Esophagus muscularis mucosa (tissue), 4 donors: ENCODE results near the gene DUSP28.

Source experiments
- CTCF ChIP-seq, 3 experiments: fragments of 200-600 bp in 2 of 3; fragments of 450-650 bp in 1 of 3; sonication (generic) in 2 of 3; IDR thresholded peaks; one replicate each; pipeline ENCODE4 v1.5.1; 2017 to 2019; ENCODE audit warnings: antibody characterized with exemption in 3 of 3, mild to moderate bottlenecking in 2 of 3, moderate library complexity in 1 of 3
- EP300 ChIP-seq: sonication (generic); formaldehyde crosslinking; IDR thresholded peaks from one replicate; pipeline ENCODE4 v1.6.1; 2017; ENCODE audit warnings: antibody characterized with exemption
- POLR2A ChIP-seq: fragments of 450-650 bp; IDR thresholded peaks from one replicate; pipeline ENCODE4 v1.6.1; 2017; ENCODE audit warnings: antibody characterized with exemption, moderate library complexity, mild to moderate bottlenecking, low read depth
- POLR2AphosphoS5 ChIP-seq, 2 donors: sonication (generic); formaldehyde crosslinking; IDR thresholded peaks; one replicate each; pipeline ENCODE4 v1.6.1; 2017; ENCODE audit warnings: antibody characterized with exemption in 2 of 2

- TF ChIP-seq POLR2AphosphoS5 (IDR thresholded peaks at IDR 0.05) = no peak
- TF ChIP-seq POLR2A = no peak
- no peak for TF ChIP-seq CTCF (IDR thresholded peaks at IDR 0.05)
- no peak for TF ChIP-seq EP300
Observed at GRCh38 chr2:240532031-240532775, 28.0 kb upstream of the DUSP28 start.
